HUES6 (cell line): ENCODE results near the gene ODF4.

Source experiments
- H3K27ac ChIP-seq: 2 replicates; pipeline ENCODE4 v1.7.0; 2013; ENCODE audit warnings: low read depth, mild to moderate bottlenecking, low read length, inconsistent platforms
- H3K27me3 ChIP-seq: 2 replicates; pipeline ENCODE4 v1.6.1; 2013; ENCODE audit warnings: low read length; ENCODE audit not compliant: control insufficient read depth, insufficient read depth
- H3K36me3 ChIP-seq: 2 replicates; pipeline ENCODE4 v1.6.1; 2013; ENCODE audit warnings: low read length; ENCODE audit not compliant: control insufficient read depth, insufficient read depth
- H3K4me1 ChIP-seq: 2 replicates; pipeline ENCODE4 v1.6.1; 2013; ENCODE audit warnings: low read length; ENCODE audit not compliant: control insufficient read depth, insufficient read depth
- H3K4me3 ChIP-seq: 2 replicates; pipeline ENCODE4 v1.5.1; 2013; ENCODE audit warnings: low read depth, low read length
- H3K9ac ChIP-seq: one replicate; pipeline ENCODE4 v1.6.1; 2013; ENCODE audit warnings: mild to moderate bottlenecking, low read length
- H3K9me3 ChIP-seq: 2 replicates; pipeline ENCODE4 v1.6.1; 2013; ENCODE audit warnings: low read depth, low read length; ENCODE audit not compliant: control insufficient read depth, insufficient read depth

Gene ODF4

DNA sequence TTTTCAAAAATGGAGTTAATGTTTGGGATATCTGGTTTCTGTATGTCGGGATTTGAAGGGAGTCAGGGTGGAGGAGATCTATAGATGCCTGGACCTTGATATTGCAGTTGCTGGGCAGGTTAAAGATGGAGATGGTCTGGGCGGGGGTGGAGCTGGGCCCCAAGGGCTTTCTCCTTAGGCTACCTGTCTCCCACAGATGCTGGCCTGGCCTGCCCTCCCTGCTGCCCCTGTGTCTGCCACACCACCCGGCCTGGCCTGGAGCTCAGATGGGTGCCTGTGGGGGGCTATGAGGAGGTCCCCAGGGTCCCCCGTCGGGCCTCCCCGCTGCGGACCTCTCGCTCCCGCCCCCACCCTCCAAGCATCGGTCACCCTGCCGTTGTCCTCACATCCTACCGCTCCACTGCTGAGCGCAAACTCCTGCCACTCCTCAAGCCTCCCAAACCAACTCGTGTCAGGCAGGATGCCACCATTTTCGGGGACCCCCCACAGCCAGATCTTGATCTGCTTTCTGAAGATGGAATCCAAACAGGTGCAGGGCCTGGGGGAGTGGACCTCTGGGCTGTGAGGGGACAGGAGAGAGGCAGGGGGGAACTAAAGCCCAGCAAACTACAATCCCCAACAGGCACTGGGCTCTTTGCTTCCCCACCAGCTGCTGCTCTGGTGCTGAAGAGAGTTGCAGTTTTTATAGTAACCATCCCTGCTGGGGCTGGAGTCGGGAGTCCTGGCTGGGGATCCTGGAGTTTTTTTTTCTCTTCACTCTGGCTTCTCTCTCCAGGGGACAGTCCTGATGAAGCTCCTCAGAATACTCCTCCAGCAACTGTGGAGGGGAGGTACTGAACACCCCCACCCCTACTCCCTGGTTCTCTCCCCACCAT is 26.7 kb upstream of the ODF4 start:
- H3K27ac ChIP-seq: no peak overlapping the region
- H3K4me1 ChIP-seq: peaks cover 20% of the 10 kb centered on the region; the same call in 1 of the 2 replicates
- no peak overlapping the region for H3K9ac ChIP-seq
- H3K9me3 ChIP-seq: no peaks in the 10 kb centered on the region
- peaks cover 36% of the 10 kb centered on the region for H3K27me3 ChIP-seq
- H3K4me3 ChIP-seq: no peak overlapping the region
- H3K36me3 ChIP-seq: no peaks in the 10 kb centered on the region

DNA sequence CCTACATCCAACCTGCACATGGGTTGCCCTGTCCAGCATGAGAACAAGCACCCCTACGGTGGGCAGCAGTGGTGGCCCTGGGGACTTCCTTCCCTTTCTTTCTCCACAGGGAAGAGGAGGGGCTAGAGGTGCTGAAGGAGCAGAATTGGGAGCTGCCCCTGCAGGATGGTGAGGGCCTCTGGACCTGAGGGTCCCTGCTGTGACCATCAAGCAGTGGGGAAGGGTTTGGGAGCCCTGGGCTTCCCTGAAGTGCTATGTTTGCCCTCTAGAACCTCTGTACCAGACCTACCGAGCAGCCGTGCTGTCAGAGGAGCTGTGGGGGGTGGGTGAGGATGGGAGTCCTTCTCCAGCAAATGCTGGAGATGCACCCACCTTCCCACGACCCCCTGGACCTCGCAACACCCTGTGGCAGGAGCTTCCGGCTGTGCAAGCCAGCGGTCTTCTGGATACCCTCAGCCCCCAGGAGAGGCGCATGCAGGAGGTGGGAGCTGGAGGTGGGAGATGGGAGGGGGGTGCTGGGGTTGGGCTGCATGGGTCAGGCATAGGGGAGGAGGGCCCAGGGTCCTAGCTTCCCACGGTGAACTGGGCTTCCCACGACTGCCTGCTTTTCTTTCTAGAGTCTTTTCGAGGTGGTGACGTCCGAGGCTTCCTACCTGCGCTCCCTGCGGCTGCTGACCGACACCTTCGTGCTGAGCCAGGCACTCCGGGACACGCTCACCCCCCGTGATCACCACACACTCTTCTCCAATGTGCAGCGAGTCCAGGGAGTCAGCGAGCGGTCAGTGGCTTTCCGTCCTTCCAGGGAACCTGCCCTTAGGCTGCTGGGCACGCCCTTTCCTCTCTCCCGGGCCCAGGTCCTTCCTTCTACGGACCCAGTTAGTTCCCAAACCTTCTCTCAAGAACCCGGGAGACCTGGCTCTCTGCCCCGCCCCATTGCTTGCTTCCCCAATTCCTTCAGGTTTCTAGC is 24.6 kb upstream of the ODF4 start:
- H3K4me3 ChIP-seq: peak overlapping the region; percentile 85
- H3K9ac ChIP-seq: no peak overlapping the region
- H3K27me3 ChIP-seq: peaks cover 47% of the 10 kb centered on the region
- H3K9me3 ChIP-seq: no peaks in the 10 kb centered on the region
- peaks cover 18% of the 10 kb centered on the region; the same call in 1 of the 2 replicates for H3K4me1 ChIP-seq
- no peaks in the 10 kb centered on the region for H3K36me3 ChIP-seq
- H3K27ac ChIP-seq: no peak overlapping the region

GRCh38 chr17:8315764-8316217 is 23.8 kb upstream of the ODF4 start:
- peaks cover 47% of the 10 kb centered on the region for H3K27me3 ChIP-seq
- H3K36me3 ChIP-seq: no peaks in the 10 kb centered on the region
- peaks cover 12% of the 10 kb centered on the region; the same call in 1 of the 2 replicates for H3K4me1 ChIP-seq
- no peak overlapping the region for H3K27ac ChIP-seq
- H3K9me3 ChIP-seq: no peaks in the 10 kb centered on the region
- H3K9ac ChIP-seq: no peak overlapping the region
- H3K4me3 ChIP-seq: peak overlapping the region; percentile 85

GRCh38 chr17:8318010-8318935 is 21.4 kb upstream of the ODF4 start:
- no peaks in the 10 kb centered on the region for H3K36me3 ChIP-seq
- H3K27ac ChIP-seq: no peak overlapping the region
- no peaks in the 10 kb centered on the region for H3K9me3 ChIP-seq
- H3K27me3 ChIP-seq: peaks cover 47% of the 10 kb centered on the region
- H3K4me1 ChIP-seq: peaks cover 12% of the 10 kb centered on the region; the same call in 1 of the 2 replicates
- H3K9ac ChIP-seq: no peak overlapping the region
- no peak overlapping the region for H3K4me3 ChIP-seq

- no peaks in the 10 kb centered on the region for H3K36me3 ChIP-seq
- H3K4me3 ChIP-seq: no peak overlapping the region
- H3K9ac ChIP-seq: no peak overlapping the region
- peaks cover 39% of the 10 kb centered on the region for H3K27me3 ChIP-seq
- no peaks in the 10 kb centered on the region for H3K9me3 ChIP-seq
- H3K4me1 ChIP-seq: peaks cover 6% of the 10 kb centered on the region; the same call in 1 of the 2 replicates
- H3K27ac ChIP-seq: no peak overlapping the region
Measured at GRCh38 chr17:8320262-8320661, 19.4 kb upstream of the ODF4 start.

DNA sequence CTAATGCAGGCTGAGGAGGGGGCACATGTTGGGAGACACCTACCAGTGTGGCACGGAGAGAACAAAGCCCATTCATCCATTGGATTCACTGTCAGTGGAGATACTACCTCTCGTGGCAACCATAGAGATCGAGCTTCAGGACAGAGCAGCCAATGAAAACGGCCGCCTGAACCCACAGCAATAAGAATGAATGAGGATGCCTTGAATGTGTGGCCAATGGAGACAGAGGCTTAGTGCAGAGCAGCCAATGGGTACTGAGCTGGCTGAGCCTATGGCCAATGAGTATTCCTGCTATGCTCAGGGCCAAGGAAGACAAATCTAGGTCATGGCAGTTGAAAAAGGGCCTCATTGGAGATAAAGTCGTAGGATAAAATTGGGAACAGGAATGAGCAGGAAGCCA is 18.6 kb upstream of the ODF4 start:
- no peaks in the 10 kb centered on the region for H3K36me3 ChIP-seq
- H3K9me3 ChIP-seq: no peaks in the 10 kb centered on the region
- no peaks in the 10 kb centered on the region; the same call in 1 of the 2 replicates for H3K4me1 ChIP-seq
- H3K4me3 ChIP-seq: no peak overlapping the region
- peaks cover 36% of the 10 kb centered on the region for H3K27me3 ChIP-seq
- no peak overlapping the region for H3K27ac ChIP-seq
- no peak overlapping the region for H3K9ac ChIP-seq

DNA sequence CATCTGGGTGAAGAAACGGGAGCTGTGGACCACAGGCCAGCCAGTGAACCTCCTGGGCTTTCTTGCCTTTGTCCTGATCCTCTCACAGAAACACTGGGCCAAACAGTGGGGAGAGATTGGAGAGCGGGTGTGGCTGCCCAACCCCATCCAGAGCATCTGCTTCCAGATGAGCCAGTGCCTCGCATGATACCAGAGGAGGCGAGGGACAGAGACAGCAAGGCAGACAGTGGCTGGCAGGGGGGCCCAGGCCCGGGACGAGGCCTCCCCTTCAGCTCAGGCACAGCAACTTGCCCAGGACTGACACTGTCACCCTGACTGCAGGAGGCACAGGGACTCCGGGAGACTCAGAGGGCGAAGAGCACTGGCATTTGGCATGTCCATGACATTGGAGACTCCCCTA is 17.6 kb upstream of the ODF4 start:
- no peaks in the 10 kb centered on the region; the same call in 1 of the 2 replicates for H3K4me1 ChIP-seq
- H3K9me3 ChIP-seq: no peaks in the 10 kb centered on the region
- H3K9ac ChIP-seq: no peak overlapping the region
- H3K27me3 ChIP-seq: peaks cover 35% of the 10 kb centered on the region
- no peak overlapping the region for H3K27ac ChIP-seq
- no peaks in the 10 kb centered on the region for H3K36me3 ChIP-seq
- H3K4me3 ChIP-seq: no peak overlapping the region

DNA sequence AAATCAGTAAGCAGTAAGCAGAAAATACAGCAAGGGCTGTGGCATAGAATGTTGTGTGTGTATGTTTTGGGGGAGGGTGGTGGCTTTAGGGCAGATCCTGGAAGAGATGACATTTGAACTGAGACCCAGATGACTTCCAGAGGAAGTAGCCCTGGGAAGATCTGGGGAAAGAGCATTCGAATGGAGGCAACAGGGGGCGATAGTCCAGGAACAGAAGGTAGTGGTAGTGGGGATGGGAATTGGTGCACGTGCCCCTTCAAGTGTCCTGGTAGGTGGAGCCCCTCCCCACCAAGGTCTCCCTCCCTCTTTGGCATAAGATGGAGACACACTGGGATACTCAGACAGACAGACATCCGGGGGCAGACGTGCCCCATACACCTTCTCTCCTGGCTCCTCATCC is 15.5 kb upstream of the ODF4 start:
- Histone ChIP-seq H3K9ac (no peak overlapping the region), H3K27me3 (peaks cover 30% of the 10 kb centered on the region), H3K9me3 (no peaks in the 10 kb centered on the region), H3K4me1 (peaks cover 4% of the 10 kb centered on the region; the same call in 1 of the 2 replicates), H3K4me3 (no peak overlapping the region), H3K27ac (no peak overlapping the region), H3K36me3 (no peaks in the 10 kb centered on the region)

DNA sequence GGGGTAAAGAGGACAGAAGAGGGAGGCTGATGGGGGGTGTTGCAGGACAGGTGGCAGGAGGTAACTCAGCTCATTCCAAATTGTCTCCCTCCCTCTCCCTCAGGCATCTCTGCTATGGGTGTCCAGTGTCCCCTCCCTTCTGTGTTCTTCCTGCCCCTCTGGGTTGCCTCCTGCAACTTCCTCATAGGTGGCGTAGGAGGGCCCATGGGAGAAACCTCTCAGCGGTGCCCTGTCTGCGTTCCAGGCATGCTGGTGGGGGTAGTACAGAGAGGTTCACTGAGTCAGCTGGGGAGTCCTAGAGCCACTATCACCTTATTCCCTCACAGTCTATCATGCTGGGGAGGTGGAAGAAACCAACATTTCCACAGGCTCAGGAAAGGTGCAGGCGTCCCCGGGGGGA is 14.7 kb upstream of the ODF4 start:
- Histone ChIP-seq H3K27ac (no peak overlapping the region), H3K9me3 (no peaks in the 10 kb centered on the region), H3K4me1 (peaks cover 4% of the 10 kb centered on the region; the same call in 1 of the 2 replicates), H3K9ac (no peak overlapping the region), H3K27me3 (peaks cover 30% of the 10 kb centered on the region), H3K36me3 (no peaks in the 10 kb centered on the region), H3K4me3 (no peak overlapping the region)
